GM12891 (cell line): ENCODE results near the gene ZNF708.
"Not testable (repeated sequence)": the region's sequence is repeated elsewhere in the genome, so short reads cannot be mapped to it uniquely, and the experiment has no call there.

Experiments used
- PAX5 ChIP-seq: IDR thresholded peaks from 2 replicates; pipeline ENCODE4 v1.6.1; 2011; ENCODE audit warnings: low read length, moderate library complexity, mild to moderate bottlenecking; ENCODE audit not compliant: insufficient read depth, severe bottlenecking
- POLR2A ChIP-seq: IDR thresholded peaks from 2 replicates; pipeline ENCODE4 v1.6.1; 2011; ENCODE audit warnings: low read depth, low read length, control low read depth
- POLR2AphosphoS5 ChIP-seq: IDR thresholded peaks from 2 replicates; pipeline ENCODE4 v1.6.1; 2011; ENCODE audit warnings: low read depth, low read length, control low read depth
- POU2F2 ChIP-seq: IDR thresholded peaks from 2 replicates; pipeline ENCODE4 v1.6.1; 2011; ENCODE audit warnings: low read depth, mild to moderate bottlenecking, control low read depth, low read length, moderate library complexity
- SPI1 ChIP-seq: IDR thresholded peaks from 2 replicates; pipeline ENCODE4 v1.6.1; 2011; ENCODE audit warnings: low read depth, low read length, control low read depth
- TAF1 ChIP-seq: IDR thresholded peaks from 2 replicates; pipeline ENCODE4 v1.6.1; 2011; ENCODE audit warnings: low read depth, low read length, control low read depth

GRCh38 chr19:21344841-21345240 is 15.6 kb upstream of the ZNF708 start:
- not testable (repeated sequence) for TF ChIP-seq SPI1, POLR2A, POLR2AphosphoS5, TAF1, PAX5, POU2F2
